Lung (tissue), 12 donors: ENCODE data around the gene AP1G2. TPM values are rescaled to one million over a fixed set of nuclear protein-coding genes. Genes with fewer than 3 reads are reported as not detected.

Experiments
- ATAC-seq: fragments of 200-7000 bp; cut with Tn5 transposase; one replicate; pipeline ENCODE4 v1.9.1; 2020; ENCODE audit warnings: moderate number of reproducible peaks; ENCODE audit not compliant: insufficient read depth, low FRiP score
- DNase-seq, 3 donors: peaks; one replicate each; pipeline ENCODE4 v3.0.0-alpha.2; 2013 to 2017
- H3K27ac ChIP-seq, 2 donors: one replicate each; pipeline ENCODE4 v1.5.1; 2013; ENCODE audit warnings: mild to moderate bottlenecking in 2 of 2, moderate library complexity in 2 of 2, control low read depth in 1 of 2, inconsistent platforms in 1 of 2, low read depth in 1 of 2, low read length in 1 of 2
- H3K27me3 ChIP-seq, 3 donors: one replicate each; pipeline ENCODE4 v1.5.1; 2013; ENCODE audit warnings: low read length in 2 of 3; ENCODE audit not compliant: control insufficient read depth in 3 of 3, insufficient read depth in 3 of 3
- H3K36me3 ChIP-seq, 4 donors: one replicate each; pipeline ENCODE4 v1.5.1; 2013; ENCODE audit warnings: low read length in 4 of 4, mild to moderate bottlenecking in 1 of 4, moderate library complexity in 1 of 4; ENCODE audit not compliant: control insufficient read depth in 4 of 4, insufficient read depth in 4 of 4
- H3K4me1 ChIP-seq, 5 donors: one replicate each; pipeline ENCODE4 v1.5.1; 2013; ENCODE audit warnings: low read length in 5 of 5, mild to moderate bottlenecking in 2 of 5, moderate library complexity in 1 of 5; ENCODE audit not compliant: control insufficient read depth in 5 of 5, insufficient read depth in 5 of 5
- H3K4me3 ChIP-seq: one replicate; pipeline ENCODE4 v1.5.1; 2013; ENCODE audit warnings: mild to moderate bottlenecking, control low read depth, moderate library complexity
- H3K9ac ChIP-seq, 2 donors: one replicate each; pipeline ENCODE4 v1.5.1; 2013; ENCODE audit warnings: low read length in 2 of 2, control low read depth in 1 of 2; ENCODE audit not compliant: insufficient read depth in 1 of 2
- H3K9me3 ChIP-seq, 4 donors: one replicate each; pipeline ENCODE4 v1.5.1; 2013; ENCODE audit warnings: low read length in 3 of 4, mild to moderate bottlenecking in 1 of 4, moderate library complexity in 1 of 4; ENCODE audit not compliant: control insufficient read depth in 4 of 4, insufficient read depth in 3 of 4
- CTCF ChIP-seq: IDR thresholded peaks from 2 replicates; pipeline ENCODE4 v1.5.1; 2012; ENCODE audit warnings: mild to moderate bottlenecking; ENCODE audit errors: control extremely low read depth, extremely low read depth
- WGBS, 2 donors: extraction: QIAGEN DNeasy Blood & Tissue Kit; methylation state at CpG; one replicate each; pipeline ENCODE4 v1.1.7; 2013; 5-methylcytosine and 5-hydroxymethylcytosine counted together
- polyA plus RNA-seq, 2 donors: library from polyadenylated mRNA; stranded (reverse); fragments of 200-250 nt; gene quantifications; one replicate each; pipeline ENCODE4 v1.2.1, GENCODE V29; 2013
- total RNA-seq, 2 donors: library from RNA; depleted of rRNA in 1 of 2; stranded (reverse); fragments of >200 nt in 1 of 2; gene quantifications; one replicate each; pipeline ENCODE4 v1.2.1, GENCODE V29; 2014 to 2021
- donor health status: control.
- donor health status: control.
- donor health status: Bipolar disorder and iron deficiency.
- donor health status: healthy.
- donor health status: DM: yes; HTN: yes; CAD: no.

Gene AP1G2
- total and polyA plus RNA-seq, 4 donors, result 48.0 to 106 (median 81.8) TPM

DNA sequence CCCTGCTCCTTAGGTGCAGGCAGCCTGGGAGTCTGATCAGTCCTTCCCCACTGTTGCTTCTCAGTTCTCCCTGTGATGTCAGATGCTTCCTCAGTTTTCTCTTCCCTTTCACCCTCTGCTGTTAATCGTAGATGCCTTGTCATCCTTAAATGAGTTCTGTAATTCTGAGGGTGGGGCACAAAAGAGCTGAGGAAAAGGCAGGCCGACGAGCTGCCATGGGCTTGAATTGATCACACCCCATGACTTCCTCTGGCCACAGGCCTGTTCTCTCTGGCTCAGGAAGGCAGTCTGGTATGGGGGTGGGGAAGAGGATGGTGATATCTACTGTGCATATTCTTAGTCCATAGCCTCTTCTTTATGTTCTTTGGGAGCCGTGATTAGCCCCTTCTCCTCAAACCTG is 5.2 kb upstream of the AP1G2 start:
- Histone ChIP-seq H3K27me3 (peaks cover 0 to 42% (median 32%) of the 10 kb centered on the region in 3 donors), H3K9ac (no peak overlapping the region), H3K4me3 (no peak overlapping the region), H3K9me3 (no peaks in the 10 kb centered on the region), H3K36me3 (no peaks in the 10 kb centered on the region), H3K27ac (peak overlapping the region in 1 of 2 donors; percentile 71), H3K4me1 (peaks cover 0 to 15% (median 9%) of the 10 kb centered on the region in 5 donors)
- ATAC-seq (peak; percentile 16), DNase-seq (peak in 1 of 3 donors; percentile 52)
- WGBS, 2 donors, result 27 to 32% methylated on average over 4 of the region's 4 CpGs
- no peak for TF ChIP-seq CTCF

DNA sequence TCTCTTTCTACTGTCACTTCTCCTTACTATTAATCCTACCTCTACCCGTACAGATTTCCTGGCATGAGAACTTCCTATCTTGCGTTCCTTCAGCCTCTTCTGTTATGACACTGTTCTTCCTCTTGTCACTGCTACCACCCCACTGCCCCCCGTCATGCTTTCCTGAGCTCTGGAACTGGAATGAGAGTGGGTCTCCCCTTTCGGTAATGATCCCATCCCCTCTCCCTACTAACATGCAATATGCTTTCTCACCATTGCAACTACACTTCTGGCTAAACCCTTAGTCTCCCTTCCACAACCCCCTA is 4.9 kb upstream of the AP1G2 start:
- no peak overlapping the region for H3K9ac ChIP-seq
- H3K27ac ChIP-seq, result peak overlapping the region in 1 of 2 donors; percentile 71
- peaks cover 0 to 15% (median 12%) of the 10 kb centered on the region in 5 donors for H3K4me1 ChIP-seq
- 25 to 45% methylated on average over 4 of the region's 4 CpGs for WGBS, 2 donors
- no peak overlapping the region for H3K4me3 ChIP-seq
- DNase-seq (no peak), ATAC-seq (no peak)
- H3K27me3 ChIP-seq, result peaks cover 0 to 39% (median 32%) of the 10 kb centered on the region in 3 donors
- no peaks in the 10 kb centered on the region for H3K36me3 ChIP-seq
- no peaks in the 10 kb centered on the region for H3K9me3 ChIP-seq
- no peak for TF ChIP-seq CTCF

DNA sequence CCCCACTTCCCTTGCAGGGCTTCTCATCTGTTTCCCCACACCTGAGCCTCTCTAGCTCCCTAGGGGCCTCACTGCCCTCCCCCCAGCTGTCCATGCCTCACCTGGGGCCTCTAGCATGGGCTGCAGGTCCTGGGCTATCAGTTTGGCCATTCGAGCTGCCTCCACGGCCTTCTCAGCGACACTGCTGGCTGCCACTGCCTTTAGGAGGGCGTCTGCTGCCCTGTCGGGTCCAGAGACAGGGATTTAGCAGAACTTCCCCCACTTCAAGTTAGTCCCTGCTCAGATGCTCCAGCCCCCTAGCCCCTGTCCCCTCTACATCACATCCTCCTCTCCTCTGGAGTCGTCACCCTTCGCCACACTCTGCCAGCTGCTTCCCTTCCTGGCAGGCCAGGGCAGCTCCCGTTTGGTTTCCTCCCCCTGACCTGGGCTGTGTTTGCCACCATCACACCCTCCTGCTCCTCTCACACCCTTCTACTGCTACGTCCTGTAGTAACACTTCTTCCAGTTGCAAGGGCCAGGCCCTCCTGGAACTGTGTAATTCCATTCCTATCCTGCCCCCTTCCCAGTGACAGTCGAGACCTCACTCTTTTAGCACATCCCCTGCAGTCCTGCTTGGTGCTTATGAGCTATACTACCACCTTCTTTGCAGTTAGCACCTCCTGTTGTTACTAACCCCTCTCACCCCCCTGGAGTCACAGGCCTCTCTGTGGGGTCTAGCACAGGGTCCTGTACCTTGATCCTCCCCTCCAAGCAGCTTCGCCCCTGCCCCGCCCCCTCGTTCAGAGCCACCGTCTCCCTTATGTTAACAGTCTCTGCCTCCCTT is 4.3 kb upstream of the AP1G2 start:
- no peak for TF ChIP-seq CTCF
- ATAC-seq (no peak), DNase-seq (no peak)
- Histone ChIP-seq H3K27ac (peak overlapping the region in 1 of 2 donors; percentile 71), H3K27me3 (peaks cover 0 to 39% (median 32%) of the 10 kb centered on the region in 3 donors), H3K36me3 (no peaks in the 10 kb centered on the region), H3K4me1 (peaks cover 0 to 15% (median 7%) of the 10 kb centered on the region in 5 donors), H3K9me3 (no peaks in the 10 kb centered on the region), H3K9ac (no peak overlapping the region), H3K4me3 (no peak overlapping the region)
- 44 to 56% methylated on average over 14 of the region's 14 CpGs for WGBS, 2 donors
